Memory B cell (primary cell): ENCODE measurements around the gene OR52I2.
A peak's percentile ranks its signal among the peaks of the same experiment; 100 is the strongest.

Experiments used
- ATAC-seq: fragments of 150-1000 bp; cut with Tn5 transposase; 2 replicates; pipeline ENCODE4 v1.10.0; 2021; ENCODE audit warnings: low read depth, mild to moderate bottlenecking, moderate library complexity
- DNase-seq, 2 donors: peaks; one replicate each; pipeline ENCODE4 v3.0.0; 2022; ENCODE audit warnings: low spot score in 2 of 2
- H3K27ac Mint-ChIP-seq: one replicate; pipeline ENCODE4 v1.8.0; 2022; ENCODE audit warnings: mild to moderate bottlenecking, moderate library complexity, mixed read lengths
- H3K27me3 Mint-ChIP-seq: one replicate; pipeline ENCODE4 v1.8.0; 2022; ENCODE audit warnings: mixed read lengths
- H3K36me3 Mint-ChIP-seq: one replicate; pipeline ENCODE4 v1.8.0; 2022; ENCODE audit warnings: mild to moderate bottlenecking, mixed read lengths
- H3K4me1 Mint-ChIP-seq: one replicate; pipeline ENCODE4 v1.8.0; 2022; ENCODE audit warnings: mixed read lengths
- H3K4me3 Mint-ChIP-seq: one replicate; pipeline ENCODE4 v1.8.0; 2022; ENCODE audit warnings: mild to moderate bottlenecking, moderate library complexity, mixed read lengths
- H3K9me3 Mint-ChIP-seq: one replicate; pipeline ENCODE4 v1.8.0; 2022; ENCODE audit warnings: mixed read lengths

The OR52I2 gene

DNA sequence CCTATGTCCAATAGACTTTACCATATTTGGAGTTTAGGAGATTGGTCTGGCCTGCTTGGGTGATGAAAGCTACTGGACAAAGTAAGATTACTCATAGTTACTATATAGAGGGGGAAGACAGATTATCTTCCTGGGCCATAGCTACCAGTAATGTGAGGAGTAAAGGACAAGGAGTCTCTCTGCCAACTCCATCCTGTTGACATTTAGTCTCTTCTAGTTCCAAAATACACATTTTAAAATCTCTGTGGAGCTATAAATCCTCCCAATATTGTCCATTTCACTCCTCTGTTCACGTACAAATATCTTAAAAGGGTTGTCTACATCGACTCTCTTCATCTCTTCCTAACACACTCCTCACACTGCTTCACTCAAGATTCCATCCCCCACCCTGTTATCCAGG, 54.6 kb downstream of the OR52I2 start:
- Mint-ChIP-seq H3K27me3 (peaks cover 3% of the 10 kb centered on the region), H3K4me1 (no peaks in the 10 kb centered on the region), H3K4me3 (no peak overlapping the region), H3K36me3 (no peaks in the 10 kb centered on the region), H3K27ac (no peak overlapping the region), H3K9me3 (no peaks in the 10 kb centered on the region)
- no peak for ATAC-seq
- DNase-seq = no peak

- no peak within 1 kb of the TSS for H3K4me3 Mint-ChIP-seq
- no peak within 1 kb of the TSS for H3K27ac Mint-ChIP-seq
- no peaks in the 10 kb centered on the region for H3K36me3 Mint-ChIP-seq
- peak; percentile 87 for ATAC-seq
- no peaks in the 10 kb centered on the region for H3K9me3 Mint-ChIP-seq
- peaks cover 12% of the 10 kb centered on the region for H3K27me3 Mint-ChIP-seq
- peak; percentile 58 to 72 for DNase-seq
- no peaks in the 10 kb centered on the region for H3K4me1 Mint-ChIP-seq
These were observed 55.6 kb downstream of the OR52I2 start, which contains the start of gene OR51D1 for GRCh38 chr11:4636962-4637661. Gene OR51D1 (plus strand): TSS chr11:4637477. CDS start chr11:4639791, 2,314 bp downstream.

DNA sequence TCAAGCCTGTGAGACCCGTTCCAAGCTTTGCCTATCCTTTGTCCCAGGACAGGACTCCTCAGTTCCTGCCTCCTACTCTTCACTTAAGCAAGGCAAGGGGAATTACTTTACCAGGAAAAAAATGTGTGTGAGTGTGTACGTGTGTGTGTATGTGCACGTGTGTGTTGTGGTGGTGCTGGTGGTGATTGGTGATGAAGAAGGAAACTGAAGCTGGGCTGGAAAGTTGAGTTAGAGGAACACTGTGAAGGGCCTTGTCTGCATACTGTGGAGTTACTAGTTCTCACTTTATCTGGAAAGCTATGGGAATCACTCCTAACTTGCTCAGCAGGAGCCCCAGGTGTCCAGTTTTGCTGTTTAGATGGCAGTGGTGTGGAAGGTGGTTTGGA, 56.1 kb downstream of the OR52I2 start:
- peaks cover 12% of the 10 kb centered on the region for H3K27me3 Mint-ChIP-seq
- no peaks in the 10 kb centered on the region for H3K36me3 Mint-ChIP-seq
- DNase-seq (no peak), ATAC-seq (no peak)
- no peak overlapping the region for H3K4me3 Mint-ChIP-seq
- H3K4me1 Mint-ChIP-seq = no peaks in the 10 kb centered on the region
- no peaks in the 10 kb centered on the region for H3K9me3 Mint-ChIP-seq
- no peak overlapping the region for H3K27ac Mint-ChIP-seq

- Mint-ChIP-seq H3K4me1 (no peaks in the 10 kb centered on the region), H3K36me3 (no peaks in the 10 kb centered on the region), H3K27ac (no peak overlapping the region), H3K4me3 (no peak overlapping the region), H3K27me3 (peaks cover 19% of the 10 kb centered on the region), H3K9me3 (no peaks in the 10 kb centered on the region)
- DNase-seq (no peak), ATAC-seq (no peak)
These were observed 58.4 kb downstream of the OR52I2 start for GRCh38 chr11:4639931-4640330.

GRCh38 chr11:4641501-4641900, 60.0 kb downstream of the OR52I2 start:
- DNase-seq (no peak), ATAC-seq (no peak)
- H3K4me3 Mint-ChIP-seq = no peak overlapping the region
- H3K27ac Mint-ChIP-seq = no peak overlapping the region
- peaks cover 21% of the 10 kb centered on the region for H3K27me3 Mint-ChIP-seq
- no peaks in the 10 kb centered on the region for H3K9me3 Mint-ChIP-seq
- H3K36me3 Mint-ChIP-seq = no peaks in the 10 kb centered on the region
- H3K4me1 Mint-ChIP-seq = no peaks in the 10 kb centered on the region

GRCh38 chr11:4642043-4642442, 60.5 kb downstream of the OR52I2 start:
- Mint-ChIP-seq H3K36me3 (no peaks in the 10 kb centered on the region), H3K4me3 (no peak overlapping the region), H3K9me3 (no peaks in the 10 kb centered on the region), H3K4me1 (no peaks in the 10 kb centered on the region), H3K27ac (no peak overlapping the region), H3K27me3 (peaks cover 21% of the 10 kb centered on the region)
- DNase-seq (no peak), ATAC-seq (no peak)
